ENCODE data around the gene INPPL1. TPM values are rescaled to one million over a fixed set of nuclear protein-coding genes. Genes with fewer than 3 reads are reported as not detected.

INPPL1 gene
- total and polyA plus RNA-seq, 2 donors (not counting 3 experiments of a cell fraction or from before 2014, with no cell fraction given), result 125 to 184 TPM

DNA sequence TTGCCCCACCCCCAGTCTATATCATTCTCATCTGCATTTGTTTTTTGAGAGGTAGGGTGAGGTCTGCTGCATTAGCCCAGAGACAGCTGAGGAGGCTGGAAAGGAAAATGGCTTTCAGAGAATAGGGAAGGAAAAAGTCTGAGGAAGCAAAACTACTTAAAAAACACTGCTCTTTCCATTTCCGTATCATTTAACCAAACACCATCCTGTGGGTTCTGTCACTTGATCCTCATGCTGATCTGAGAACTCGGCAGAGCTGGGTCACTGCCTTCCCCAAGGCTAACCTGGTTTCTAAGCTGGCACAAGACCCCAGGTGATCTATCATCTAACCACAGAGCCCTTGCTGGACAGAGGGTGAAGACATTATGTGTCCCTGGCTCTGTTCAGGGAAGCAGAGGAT, 6.7 kb upstream of the INPPL1 start:
- Histone ChIP-seq H3K27me3 (ENCODE audit: control insufficient read depth in 2 of 2, insufficient read depth in 2 of 2, low read length in 2 of 2) (peaks cover 26% of the 10 kb centered on the region in 2 experiments), H3K4me1 (ENCODE audit: control insufficient read depth, extremely low read depth, insufficient read depth, low read length) (peaks cover 3% of the 10 kb centered on the region), H3K9me3 (replicated peaks; ENCODE audit: control insufficient read depth, insufficient read depth, low read length) (no peaks in the 10 kb centered on the region), H2AFZ (ENCODE audit: low read depth, low read length) (no peak overlapping the region), H3K4me3 (replicated peaks in 1 of 3; ENCODE audit: insufficient read depth in 1 of 3, low read depth in 1 of 3, low read length in 3 of 3) (no peak overlapping the region), H3K4me2 (ENCODE audit: insufficient read depth, low read length) (no peak overlapping the region), H3K9ac (replicated peaks; ENCODE audit: extremely low read depth, insufficient read depth, low read length) (no peak overlapping the region), H3K9me1 (replicated peaks; ENCODE audit: control insufficient read depth, extremely low read depth, insufficient read depth, low read length) (no peaks in the 10 kb centered on the region), H3K36me3 (ENCODE audit: control insufficient read depth in 2 of 2, extremely low read depth in 1 of 2, insufficient read depth in 2 of 2, low read length in 2 of 2) (no peaks in the 10 kb centered on the region), H3K79me2 (ENCODE audit: control insufficient read depth, insufficient read depth, low read length) (no peaks in the 10 kb centered on the region), H4K20me1 (replicated peaks; ENCODE audit: control insufficient read depth, extremely low read depth, insufficient read depth, low read length) (no peaks in the 10 kb centered on the region), H3K27ac (ENCODE audit: insufficient read depth, low read depth, low read length) (no peak overlapping the region)
- DNase-seq (ENCODE audit: low read depth, low spot score), result no peak
- intact Hi-C loops (cut with micrococcal nuclease) (no loop called here), dilution Hi-C loops (cut with MboI; ENCODE audit: extremely low pct_ligation_motif_present, low sequenced_read_pairs) (no loop called here)
- TF ChIP-seq MYC (IDR thresholded peaks at IDR 0.05; ENCODE audit: low read depth, low read length), result no peak
- TF ChIP-seq GATA2 (IDR thresholded peaks at IDR 0.05; ENCODE audit: insufficient read depth, insufficient read length, low read depth, low read length), result no peak
- TF ChIP-seq, protein P1, sequence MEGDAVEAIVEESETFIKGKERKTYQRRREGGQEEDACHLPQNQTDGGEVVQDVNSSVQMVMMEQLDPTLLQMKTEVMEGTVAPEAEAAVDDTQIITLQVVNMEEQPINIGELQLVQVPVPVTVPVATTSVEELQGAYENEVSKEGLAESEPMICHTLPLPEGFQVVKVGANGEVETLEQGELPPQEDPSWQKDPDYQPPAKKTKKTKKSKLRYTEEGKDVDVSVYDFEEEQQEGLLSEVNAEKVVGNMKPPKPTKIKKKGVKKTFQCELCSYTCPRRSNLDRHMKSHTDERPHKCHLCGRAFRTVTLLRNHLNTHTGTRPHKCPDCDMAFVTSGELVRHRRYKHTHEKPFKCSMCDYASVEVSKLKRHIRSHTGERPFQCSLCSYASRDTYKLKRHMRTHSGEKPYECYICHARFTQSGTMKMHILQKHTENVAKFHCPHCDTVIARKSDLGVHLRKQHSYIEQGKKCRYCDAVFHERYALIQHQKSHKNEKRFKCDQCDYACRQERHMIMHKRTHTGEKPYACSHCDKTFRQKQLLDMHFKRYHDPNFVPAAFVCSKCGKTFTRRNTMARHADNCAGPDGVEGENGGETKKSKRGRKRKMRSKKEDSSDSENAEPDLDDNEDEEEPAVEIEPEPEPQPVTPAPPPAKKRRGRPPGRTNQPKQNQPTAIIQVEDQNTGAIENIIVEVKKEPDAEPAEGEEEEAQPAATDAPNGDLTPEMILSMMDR (IDR thresholded peaks at IDR 0.05; ENCODE audit: extremely low read depth in 1 of 2, insufficient read depth in 1 of 2, low read depth in 1 of 2, low read length in 2 of 2), result no peak
- no peak for TF ChIP-seq FOS (IDR thresholded peaks at IDR 0.05; ENCODE audit: borderline replicate concordance, insufficient read depth, low read length)
- no peak for TF ChIP-seq POLR2A (IDR thresholded peaks at IDR 0.05; ENCODE audit: low read depth, low read length)
- TF ChIP-seq, protein P2, sequence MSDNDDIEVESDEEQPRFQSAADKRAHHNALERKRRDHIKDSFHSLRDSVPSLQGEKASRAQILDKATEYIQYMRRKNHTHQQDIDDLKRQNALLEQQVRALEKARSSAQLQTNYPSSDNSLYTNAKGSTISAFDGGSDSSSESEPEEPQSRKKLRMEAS (IDR thresholded peaks at IDR 0.05; ENCODE audit: insufficient read depth, insufficient read length), result no peak
- TF ChIP-seq EZH2 (IDR thresholded peaks at IDR 0.05; ENCODE audit: borderline replicate concordance, low read depth, low read length, severe bottlenecking), result no peak
- no peak for FAIRE-seq
- no TSS peak for BruUV-seq (replicated peaks)
- POLR2A ChIA-PET, result no interaction called here
- CTCF ChIA-PET, result no interaction called here

Data from endothelial cell of umbilical vein (primary cell).